HTR-8/SVneo (cell line): Measurements from ENCODE around the gene MAPK9.

ENCODE experiments used
- DNase-seq: peaks from one replicate; pipeline ENCODE4 v3.0.0; 2011; ENCODE audit warnings: low spot score, mixed read lengths; ENCODE audit not compliant: insufficient read length
- FAIRE-seq: peaks from 2 replicates; lab custom pipeline; 2011; peaks lifted over from hg19 to GRCh38; lab: Jason Lieb, UNC

The MAPK9 gene

GRCh38 chr5:180291943-180292831 is at the start of gene MAPK9:
TSS of gene MAPK9 (minus strand) at chr5:180292083. CDS start at chr5:180280561, 11,522 bp downstream.
- DNase-seq, result peak; percentile 86
- no peak for FAIRE-seq

GRCh38 chr5:180341595-180341994 is 49.7 kb upstream of the MAPK9 start:
- FAIRE-seq (no peak), DNase-seq (no peak)

GRCh38 chr5:180340856-180341255 is 49.0 kb upstream of the MAPK9 start:
- FAIRE-seq, result no peak
- DNase-seq, result no peak

GRCh38 chr5:180339583-180340183 is 47.8 kb upstream of the MAPK9 start:
- FAIRE-seq (peak; percentile 49), DNase-seq (no peak)

GRCh38 chr5:180338001-180338707 is 46.3 kb upstream of the MAPK9 start:
- DNase-seq, result no peak

GRCh38 chr5:180336234-180337020 is 44.5 kb upstream of the MAPK9 start:
- no peak for DNase-seq
- FAIRE-seq, result no peak

More at GRCh38 chr5:180338001-180338707, 46.3 kb upstream of the MAPK9 start:
- no peak for FAIRE-seq

GRCh38 chr5:180335614-180336233 is 43.8 kb upstream of the MAPK9 start:
- FAIRE-seq (no peak), DNase-seq (no peak)

GRCh38 chr5:180334751-180335613 is 43.1 kb upstream of the MAPK9 start:
- DNase-seq, result no peak
- no peak for FAIRE-seq

- no peak for DNase-seq
- FAIRE-seq, result no peak
Observed at GRCh38 chr5:180334176-180334575, 42.3 kb upstream of the MAPK9 start.

GRCh38 chr5:180333661-180334060 is 41.8 kb upstream of the MAPK9 start:
- FAIRE-seq (no peak), DNase-seq (peak; percentile 64)

- DNase-seq (no peak), FAIRE-seq (no peak)
Observed at GRCh38 chr5:180332861-180333260, 41.0 kb upstream of the MAPK9 start.

- FAIRE-seq (no peak), DNase-seq (no peak)
Observed at GRCh38 chr5:180332051-180332517, 40.2 kb upstream of the MAPK9 start.

- FAIRE-seq (no peak), DNase-seq (no peak)
Observed at GRCh38 chr5:180331647-180331950, 39.7 kb upstream of the MAPK9 start.

GRCh38 chr5:180330810-180331646 is 39.1 kb upstream of the MAPK9 start:
- DNase-seq (peak; percentile 93), FAIRE-seq (peak; percentile 93)

GRCh38 chr5:180330270-180330648 is 38.4 kb upstream of the MAPK9 start:
- FAIRE-seq, result no peak
- no peak for DNase-seq

- DNase-seq, result no peak
- no peak for FAIRE-seq
Observed at GRCh38 chr5:180329606-180330269, 37.9 kb upstream of the MAPK9 start.

GRCh38 chr5:180329138-180329435 is 37.2 kb upstream of the MAPK9 start:
- FAIRE-seq (no peak), DNase-seq (no peak)
